Colon (tissue), 2 donors: ENCODE data around the gene GSS.

Experiments
- FAIRE-seq: peaks from 2 replicates; lab custom pipeline; 2012; peaks lifted over from hg19 to GRCh38; lab: Jason Lieb, UNC
- donor health status: control.
- donor health status: control.

The GSS gene

DNA sequence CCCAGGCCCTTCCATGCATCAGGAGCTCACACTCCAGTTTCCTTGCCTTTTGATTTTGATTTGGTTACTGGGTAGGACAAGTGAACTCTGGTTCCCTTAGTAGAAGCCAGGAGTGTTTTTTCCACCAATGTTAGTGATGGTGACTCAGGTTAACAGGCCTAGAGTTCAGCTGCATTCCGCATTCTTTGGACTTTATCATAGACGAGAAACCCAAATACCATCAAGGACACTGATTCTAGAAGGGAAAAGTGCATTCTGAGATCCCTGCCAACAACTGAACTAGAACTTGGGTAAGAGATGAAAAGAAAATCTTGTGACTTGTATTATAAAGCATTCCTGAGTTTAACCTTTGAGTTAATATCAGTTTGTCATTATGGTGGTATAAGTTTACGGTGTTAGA, 8.9 kb downstream of the GSS start:
- no peak for FAIRE-seq

DNA sequence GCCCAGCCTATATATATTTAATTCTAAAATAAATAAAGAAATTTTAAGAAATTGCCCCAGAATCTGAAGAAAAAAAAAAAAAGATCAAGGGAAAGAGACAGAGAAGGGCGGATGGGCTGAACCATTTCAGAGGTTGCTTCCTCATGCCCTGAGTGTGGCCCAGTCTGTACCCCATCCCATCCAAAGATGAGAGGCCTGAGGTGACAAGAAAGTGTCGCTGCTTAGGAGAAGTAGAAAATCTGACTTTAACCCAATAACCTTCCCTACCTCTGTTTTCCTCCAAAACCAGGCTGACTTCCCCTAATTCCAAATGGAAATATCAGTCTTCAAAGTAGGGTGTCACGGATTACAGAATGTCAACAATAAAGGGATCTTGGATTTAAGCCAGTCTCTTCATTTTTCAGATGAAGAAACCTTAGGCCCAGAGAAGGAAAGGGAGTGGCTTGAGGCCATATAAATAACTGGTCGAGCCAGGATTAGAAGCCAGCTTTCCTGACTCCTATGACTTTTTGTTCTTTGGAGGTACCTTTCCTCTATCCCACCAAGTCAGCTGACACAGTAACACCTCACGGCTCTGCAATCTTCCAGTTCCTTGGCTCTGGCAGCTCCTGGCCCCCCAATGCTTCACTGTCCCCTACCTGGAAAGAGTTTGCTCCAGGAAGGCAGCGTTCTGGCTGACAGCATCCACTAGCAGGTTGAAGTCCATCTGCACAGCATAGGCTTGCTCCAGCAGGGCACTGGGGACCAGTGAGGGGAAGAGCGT, 10.1 kb downstream of the GSS start:
- FAIRE-seq: no peak

DNA sequence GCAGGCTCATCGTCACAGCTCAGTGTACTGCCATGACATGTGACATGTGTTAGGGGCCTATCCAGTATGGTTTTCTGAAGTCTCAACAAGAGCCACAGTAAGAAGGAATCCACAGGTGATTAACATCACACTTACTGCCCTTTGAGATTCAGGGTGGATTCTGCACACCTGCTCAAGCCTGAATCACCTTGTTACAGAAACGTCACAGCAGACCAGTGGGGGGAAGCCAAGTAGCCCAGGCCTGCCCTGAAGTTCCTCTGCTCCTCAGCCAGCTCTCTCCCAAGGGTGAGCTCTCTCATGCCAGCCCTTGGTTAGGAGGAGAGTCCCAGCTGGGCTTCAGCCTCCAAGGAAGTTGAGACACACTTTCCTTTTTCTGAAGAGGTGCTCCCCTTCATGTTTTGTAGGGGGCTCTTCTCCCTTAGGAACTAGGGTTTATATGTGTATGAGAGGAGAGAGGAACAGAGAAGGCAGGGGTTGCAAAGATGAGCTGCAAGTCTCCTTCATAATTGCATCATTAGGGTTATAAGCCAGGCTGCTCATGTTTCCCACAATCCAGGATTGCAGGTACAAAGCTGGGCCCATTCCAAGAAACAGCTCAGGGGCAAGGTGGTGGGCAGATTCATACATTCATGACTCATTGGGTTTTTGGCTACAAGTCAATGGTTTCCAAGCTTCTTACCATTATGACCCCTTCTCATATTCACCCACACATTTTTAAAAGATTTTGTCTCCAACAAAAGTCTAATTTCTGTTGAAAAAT, 11.6 kb downstream of the GSS start:
- no peak for FAIRE-seq

DNA sequence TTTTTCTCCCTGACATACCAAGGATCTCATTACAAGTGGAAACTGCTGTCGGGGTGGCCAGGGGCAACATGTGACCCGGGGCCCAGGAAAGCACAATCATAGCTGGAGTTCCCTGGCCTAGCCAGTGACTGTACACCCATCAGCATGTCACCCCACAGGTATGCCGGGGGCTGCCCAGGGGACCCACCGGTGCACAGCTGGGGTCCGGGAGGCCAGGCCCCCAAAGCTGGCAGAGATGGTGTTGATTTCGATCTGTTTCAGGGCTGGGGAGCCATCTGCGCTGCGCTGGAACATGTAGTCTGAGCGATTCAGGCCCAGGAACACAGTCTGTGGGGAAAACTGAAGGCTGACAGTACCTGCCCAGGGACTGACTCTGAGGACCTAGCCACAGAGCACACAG, 13.3 kb downstream of the GSS start:
- FAIRE-seq: no peak

DNA sequence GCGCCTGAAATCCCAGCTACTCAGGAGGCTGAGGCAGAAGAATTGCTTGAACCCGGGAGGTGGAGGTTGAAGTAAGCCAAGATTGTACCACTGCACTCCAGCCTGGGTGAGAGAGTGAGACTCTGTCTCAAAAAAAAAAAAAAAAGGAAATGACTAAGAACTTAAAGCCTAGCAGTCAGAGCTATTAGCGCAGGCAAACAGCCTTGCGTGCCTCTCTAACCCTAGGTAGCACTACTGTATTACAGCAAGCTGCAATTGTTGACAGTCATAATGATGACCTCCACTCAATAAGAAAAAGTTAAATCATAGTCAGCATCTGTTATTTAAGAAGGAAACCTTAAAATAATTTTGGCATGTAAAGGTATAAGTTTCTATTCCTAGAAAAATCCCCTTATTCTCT, 14.4 kb downstream of the GSS start:
- FAIRE-seq: no peak

DNA sequence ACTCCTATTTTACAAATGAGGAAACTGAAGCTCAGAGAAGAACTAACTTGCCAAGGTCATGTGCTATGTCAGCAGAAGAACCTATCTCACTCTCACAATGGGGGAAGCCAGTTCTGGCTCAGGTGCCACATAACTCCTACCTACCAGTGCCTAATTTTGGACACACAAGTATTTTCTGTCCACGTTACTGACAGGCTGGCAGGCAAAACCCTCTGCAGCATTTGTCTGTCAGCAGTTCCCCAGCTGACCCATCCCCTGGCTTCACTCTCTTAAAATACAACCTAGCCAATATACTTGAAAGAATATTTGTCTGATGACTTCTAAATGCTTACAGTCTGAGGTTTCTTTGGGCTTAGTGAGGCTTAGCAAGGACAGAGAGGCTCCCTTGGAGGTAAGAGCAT, 15.5 kb downstream of the GSS start:
- FAIRE-seq: no peak

DNA sequence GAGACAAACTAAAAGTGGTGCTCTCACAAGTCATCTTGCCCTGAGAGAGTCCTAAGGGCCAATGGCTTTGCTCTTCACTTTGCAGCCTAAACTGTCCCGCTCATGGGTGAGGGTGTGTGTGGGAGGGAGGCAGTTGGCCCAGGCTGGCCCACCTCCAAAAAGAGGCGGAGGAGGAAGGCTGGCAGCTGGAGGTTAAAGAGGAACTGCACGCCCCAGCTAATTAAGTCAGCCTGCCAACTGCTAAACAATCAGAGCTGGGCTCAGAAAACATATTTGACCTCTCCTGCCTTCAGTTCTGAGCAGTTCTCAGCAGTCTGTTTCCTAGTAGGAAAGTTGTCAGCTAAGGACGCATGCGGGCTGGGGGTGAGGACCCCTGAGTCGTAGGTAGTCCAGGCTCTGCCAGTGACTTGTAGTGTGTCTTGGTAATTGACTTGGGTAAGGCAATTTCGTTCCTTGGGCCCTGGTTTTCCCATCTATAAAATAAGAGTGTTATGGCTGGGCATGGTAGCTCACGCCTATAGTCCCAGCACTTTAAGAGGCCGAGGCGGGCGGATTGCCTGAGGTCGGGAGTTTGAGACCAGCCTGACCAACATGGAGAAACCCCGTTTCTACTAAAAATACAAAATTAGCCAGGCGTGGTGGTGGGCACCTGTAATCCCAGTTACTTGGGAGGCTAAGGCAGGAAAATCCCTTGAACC, 17.0 kb downstream of the GSS start:
- FAIRE-seq: no peak

DNA sequence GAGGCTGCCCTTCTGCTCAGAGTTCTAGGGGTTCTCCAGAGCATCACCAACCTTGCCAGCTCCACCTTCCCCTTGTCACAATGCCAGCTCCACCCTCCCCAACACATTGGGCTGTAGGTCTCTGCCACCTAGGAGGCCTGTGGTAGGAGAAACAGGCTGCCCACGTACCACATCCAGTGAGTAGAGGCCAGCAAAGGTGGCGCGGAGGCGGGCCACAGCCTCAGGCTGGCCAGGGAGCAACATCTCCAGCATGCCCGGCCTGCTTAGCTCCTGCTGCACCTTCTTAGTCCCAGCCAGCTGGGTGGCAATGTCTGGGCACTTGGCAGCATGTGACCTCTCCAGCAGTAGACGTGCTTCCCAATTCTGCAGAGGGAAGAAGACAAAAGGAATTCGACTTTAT, 23.8 kb downstream of the GSS start:
- no peak for FAIRE-seq

DNA sequence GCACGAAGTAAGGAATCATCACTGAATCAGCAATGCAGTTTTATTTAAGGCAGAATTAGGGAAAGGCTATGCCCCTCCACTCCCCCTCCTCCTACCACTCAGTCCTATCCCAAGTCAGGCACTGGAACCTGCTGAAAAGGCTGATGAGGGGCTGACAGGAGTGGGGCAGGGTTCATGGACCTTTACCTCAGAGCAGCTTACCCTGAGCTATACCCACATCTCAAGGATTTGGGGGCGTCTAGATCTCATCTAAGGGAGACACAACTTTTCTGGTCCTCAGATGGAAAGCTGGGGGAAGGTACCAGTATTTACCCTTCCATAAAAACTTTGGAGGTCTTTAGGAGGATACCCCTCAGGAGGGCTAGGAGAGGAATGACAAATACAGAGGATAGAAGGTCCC, 27.2 kb downstream of the GSS start:
- FAIRE-seq: no peak

DNA sequence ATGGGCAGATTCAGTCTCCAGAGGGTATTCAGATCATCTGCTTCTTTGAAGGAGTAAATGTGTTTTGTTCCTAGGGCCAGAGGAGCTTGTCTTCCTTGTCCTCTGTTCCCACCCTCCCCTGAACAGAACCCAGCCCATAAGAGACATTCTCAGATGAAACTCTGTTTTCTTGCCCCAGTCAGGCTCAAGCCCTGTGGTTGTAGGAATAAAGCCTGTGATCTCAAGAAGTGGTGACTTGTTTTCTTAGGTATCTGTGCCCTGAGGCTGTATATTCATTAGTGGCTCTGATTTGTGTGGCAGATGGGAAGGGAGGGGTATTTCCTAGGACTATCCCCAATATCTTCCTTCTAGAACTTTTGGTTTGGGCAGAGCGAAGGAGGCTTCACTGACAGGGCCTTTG, 27.9 kb downstream of the GSS start:
- no peak for FAIRE-seq

DNA sequence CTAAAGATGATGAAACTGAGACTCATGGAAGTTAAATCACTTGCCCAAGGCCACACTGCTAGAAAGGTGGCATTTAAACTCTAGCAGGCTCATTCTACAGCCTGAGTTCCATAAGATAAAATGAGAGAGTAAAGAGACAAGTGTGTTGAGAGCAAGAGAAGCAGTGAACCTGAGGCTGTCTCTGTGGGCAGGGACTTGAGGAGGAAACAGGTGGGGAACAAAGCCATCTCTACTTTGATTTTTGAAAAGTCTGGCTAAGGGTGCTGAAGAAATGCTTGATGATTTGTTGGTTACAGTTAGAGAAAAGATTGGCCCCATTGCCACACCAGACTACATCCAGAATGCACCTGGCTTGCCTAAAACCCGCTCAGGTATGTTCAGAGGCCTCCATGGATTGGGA, 29.0 kb downstream of the GSS start:
- no peak for FAIRE-seq

DNA sequence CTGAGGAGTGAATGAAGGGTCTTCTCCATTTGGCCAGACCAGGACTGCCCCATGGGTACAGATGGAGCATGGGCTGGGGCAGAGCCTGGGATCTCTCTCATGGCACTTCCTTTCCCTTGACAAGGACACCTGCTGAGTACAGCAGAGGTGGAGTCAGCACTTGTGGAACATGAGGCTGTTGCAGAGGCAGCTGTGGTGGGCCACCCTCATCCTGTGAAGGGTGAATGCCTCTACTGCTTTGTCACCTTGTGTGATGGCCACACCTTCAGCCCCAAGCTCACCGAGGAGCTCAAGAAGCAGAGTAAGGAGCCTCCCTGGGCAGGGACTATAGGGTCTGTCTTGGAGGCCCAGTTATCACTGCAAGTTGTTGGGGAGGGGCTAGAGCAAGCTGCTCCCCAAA, 29.6 kb downstream of the GSS start:
- FAIRE-seq: no peak

DNA sequence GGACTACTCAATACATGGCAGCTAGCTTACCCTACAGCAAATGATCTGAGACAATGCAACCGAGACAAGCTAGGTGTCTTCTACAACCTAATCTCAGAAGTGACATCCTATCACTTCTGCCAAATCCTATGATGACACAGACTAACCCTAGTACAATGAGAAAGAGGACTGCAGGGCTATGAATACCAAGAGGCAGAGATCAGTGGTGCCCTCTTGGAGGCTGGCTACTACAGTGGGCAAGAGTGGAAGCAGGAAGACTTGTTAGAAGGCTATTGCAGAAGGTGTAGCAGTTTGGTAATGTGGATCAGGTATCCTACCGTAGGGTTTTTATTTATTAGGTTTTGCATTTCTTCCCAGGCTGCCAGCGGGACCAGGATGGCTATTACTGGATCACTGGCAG, 30.3 kb downstream of the GSS start:
- no peak for FAIRE-seq

DNA sequence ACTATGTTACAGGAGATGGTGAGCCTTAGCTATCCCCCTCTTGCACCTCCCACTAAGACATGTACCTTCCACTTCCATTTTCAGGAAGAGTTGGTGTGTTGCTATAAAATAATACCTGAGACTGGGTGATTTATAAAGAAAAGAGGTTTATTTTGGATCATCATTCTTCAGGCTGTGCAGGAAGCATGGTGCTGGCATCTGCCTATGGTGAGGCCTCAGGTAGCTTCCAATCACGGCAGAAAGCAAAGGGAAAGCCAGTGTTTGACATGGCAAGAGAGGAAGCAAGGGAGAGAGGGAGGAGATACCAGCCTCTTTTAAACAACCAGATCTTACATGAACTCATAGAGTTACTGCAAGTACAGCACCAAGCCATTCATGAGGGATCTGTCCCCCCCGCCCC, 32.2 kb downstream of the GSS start:
- FAIRE-seq: no peak

DNA sequence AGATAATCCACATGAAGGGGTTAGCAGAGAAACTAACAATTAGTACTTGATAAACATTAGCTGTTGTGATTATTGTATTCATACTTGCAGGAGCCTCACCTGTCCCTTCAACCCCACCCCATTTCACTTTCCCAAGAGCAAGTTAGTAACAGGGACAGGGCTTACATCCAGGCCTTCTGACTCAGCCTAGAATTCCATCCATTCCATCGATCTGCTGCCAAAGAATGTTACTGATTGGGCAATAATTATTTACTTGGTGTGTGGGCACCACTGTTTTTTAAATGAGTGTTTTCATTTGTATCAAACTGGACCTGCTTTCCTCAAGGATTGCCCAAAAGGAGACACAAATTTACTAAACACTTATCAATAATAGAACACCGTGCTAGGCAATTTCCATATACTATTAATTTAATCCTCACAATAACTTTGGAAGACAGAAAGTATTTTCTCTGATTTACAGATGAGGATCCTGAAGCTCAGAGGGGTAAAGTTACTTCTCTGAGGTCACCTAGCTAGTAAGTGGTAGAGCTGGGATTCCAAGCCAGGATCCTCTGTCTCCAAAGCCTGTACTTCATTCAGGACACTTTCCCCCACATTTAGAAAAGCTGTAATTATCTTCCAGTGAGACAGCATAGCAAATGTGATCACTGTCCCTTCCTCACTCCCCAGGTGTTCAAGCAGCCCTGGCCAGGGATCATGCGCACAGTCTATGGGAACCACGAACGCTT, 32.8 kb downstream of the GSS start:
- FAIRE-seq: no peak

DNA sequence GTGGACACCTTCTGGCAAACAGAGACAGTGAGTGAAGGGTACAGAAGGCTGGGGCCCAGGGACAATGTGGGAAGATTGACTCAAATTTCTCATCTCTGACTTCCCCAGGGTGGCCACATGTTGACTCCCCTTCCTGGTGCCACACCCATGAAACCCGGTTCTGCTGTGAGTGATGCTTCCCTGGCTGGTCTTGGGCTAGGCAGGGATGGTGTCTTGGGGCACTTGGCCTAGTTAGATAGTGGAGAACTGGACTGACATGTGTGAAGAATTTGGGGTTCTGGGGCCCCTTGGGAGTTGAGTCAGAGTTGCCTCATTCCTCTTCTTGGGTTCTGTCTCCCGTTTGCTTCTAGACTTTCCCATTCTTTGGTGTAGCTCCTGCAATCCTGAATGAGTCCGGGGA, 34.2 kb downstream of the GSS start:
- FAIRE-seq: no peak

DNA sequence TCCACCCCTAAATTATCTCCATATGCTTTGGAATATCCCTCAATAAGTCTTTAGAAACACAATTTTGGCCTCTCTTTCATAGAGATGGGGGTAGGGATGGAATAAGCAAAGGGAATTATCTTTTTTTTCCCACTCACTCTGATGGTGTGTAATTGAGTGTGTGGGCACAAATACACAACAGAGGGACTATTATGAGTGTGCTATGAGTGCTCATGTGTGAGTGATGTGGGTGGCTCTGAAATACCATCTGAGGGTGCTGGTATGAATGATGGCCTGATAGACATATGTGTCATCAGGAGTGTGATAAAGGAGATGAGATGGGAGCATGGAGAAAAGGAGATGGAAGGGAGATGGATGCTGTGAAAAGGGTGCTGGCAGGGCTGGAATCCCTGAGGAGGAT, 35.6 kb downstream of the GSS start:
- no peak for FAIRE-seq

DNA sequence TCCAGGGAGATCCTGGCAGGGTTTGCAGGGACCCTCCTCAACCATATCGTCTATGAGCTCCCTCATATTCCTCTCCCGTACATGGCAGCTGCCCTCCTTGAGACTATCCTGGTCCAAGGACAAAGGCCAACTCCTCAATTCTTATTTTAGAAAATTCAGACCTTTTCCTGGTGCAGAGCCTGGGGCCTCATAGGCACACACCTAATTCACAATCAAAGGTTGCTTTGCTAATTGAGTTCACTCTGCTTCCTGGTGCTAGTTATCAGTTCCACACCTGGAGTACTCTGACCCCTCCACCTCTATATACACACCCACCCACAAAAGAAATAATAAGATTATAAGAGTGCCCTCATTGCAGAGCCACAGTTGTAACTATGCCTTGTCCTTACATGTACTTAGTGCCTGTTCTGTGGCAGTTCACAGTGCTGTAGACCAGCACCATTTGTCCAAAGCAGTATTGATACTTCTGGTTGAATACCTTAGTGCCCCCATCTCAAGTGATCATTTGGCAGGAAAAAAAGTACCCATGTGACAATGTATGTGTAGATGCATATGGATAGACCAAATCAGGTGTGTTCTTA, 38.7 kb downstream of the GSS start:
- FAIRE-seq: peak; percentile 10

DNA sequence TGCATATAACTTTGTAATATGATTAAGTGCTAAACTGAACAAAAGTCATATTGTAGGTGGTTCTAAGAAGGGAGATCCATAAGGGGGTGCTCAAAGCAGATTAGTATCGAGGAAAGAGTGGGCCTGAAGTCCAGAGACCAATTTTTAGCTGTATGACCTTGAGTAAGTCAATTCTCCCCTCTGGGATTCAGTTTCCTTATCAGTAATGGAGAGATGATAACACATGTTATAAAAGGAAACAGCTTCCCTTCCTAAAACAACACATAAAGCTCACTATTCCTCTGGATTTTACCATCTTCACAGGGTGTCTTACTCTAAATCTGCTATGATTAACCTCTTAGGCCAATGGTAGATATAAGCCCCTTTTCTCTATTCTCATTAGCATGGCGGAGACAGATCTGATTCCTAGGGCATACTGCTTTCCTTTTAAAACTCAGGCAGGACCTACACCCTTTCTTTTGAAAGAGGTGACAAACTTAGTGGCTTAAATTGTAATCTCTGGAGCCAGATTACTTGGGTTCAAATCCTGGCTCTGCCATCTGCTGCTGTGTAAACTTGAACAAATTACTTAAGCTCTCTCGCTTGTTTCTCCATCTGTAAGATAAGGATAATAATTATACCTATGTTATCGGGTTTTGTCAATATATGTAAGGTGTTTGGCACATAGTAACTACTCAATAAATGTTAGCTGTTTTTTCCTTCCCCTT, 39.7 kb downstream of the GSS start:
- FAIRE-seq: no peak

DNA sequence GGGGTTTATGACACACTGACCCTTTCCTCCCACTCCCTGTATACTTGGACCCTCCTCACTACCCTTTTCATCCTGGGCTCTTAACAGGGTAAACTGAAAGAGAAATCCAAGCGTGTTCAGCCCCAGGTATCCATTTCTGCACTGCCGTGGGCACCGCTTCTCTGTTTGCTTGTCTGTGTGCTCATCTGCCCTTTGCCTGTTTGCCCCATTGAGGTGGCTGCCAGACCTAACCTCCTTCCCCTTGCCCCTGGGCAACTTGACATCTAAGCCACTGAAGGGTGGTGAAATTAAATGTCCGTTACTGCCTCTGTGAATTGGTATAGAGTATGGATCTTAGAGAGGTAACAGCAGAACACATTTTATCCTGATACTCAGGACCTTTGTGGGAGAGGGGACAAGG, 40.5 kb downstream of the GSS start:
- FAIRE-seq: no peak

DNA sequence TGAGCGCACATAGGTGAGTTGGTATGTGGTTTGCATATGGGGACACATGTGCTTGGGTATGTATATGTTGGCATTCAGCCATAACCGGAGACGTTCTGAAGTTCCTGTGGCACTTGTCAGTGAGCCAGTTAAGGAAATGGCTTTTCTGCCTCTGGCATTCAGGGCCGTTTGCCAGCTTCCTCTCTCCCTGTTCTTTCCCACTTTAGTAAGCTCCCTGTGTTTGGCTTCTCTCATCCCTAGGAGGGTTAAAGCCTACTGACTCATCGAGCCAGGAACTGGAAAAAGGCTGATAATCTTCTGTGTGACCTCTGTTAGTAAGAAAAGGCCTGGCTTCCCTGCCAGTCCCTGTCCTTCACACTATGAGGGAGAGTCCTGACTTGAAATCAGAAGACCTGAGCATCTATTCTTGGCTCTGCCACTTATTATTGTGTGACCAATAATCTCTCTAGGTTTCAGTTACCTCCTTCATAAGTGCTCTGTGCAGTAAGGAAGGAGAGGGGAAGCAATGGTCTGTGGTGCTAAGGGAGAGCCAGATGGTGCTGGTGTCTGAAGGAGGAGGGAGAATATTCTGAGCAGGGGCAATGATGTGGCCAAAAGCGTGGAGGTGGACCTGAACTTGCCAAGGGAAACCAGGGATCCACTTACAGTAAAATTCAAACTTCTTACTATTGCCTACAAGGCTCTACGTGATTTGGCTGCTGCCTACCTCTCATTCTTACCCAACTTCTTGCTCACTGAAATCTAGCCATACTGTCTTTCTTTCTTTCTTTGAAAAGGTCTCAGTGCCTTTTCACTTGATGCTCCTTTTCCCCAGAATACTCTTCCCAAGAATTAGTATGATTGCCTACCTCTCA, 47.8 kb downstream of the GSS start:
- no peak for FAIRE-seq
